ENCODE results near the gene JAML.

DNA sequence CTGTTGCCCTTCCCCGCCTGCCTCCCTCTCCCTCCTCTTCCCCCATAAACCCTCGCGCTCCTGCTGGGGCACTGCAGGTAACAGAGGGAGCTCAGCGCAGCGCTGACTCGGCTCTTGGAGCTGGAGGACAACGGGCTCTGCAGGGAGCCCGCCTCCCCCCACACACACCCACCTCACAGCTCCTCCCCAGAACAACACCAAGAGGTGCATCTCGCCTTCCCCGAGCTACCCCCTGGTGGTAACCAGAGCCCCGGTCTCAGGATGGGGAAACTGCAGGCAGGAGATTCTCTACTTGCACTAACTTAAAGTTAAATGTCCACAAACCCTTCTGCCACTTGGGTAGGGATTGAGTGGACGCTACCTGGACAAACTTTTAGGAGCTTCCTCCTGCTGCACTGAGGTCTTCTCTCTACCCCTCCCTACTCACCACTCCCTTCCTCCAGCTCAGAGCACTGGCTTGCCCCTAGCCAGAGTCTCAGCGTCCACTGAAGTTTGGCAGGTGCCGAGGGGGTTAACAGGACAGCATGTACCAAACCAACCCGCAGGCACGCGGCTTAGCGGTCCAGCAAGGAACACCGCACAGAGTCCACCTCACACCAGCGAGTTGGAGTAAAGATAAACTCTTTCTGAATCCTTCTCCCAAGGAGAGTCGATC lies 68.2 kb downstream of the JAML start:
- TF ChIP-seq POLR2A (IDR thresholded peaks at IDR 0.05) = no peak
- TF ChIP-seq, protein P1, sequence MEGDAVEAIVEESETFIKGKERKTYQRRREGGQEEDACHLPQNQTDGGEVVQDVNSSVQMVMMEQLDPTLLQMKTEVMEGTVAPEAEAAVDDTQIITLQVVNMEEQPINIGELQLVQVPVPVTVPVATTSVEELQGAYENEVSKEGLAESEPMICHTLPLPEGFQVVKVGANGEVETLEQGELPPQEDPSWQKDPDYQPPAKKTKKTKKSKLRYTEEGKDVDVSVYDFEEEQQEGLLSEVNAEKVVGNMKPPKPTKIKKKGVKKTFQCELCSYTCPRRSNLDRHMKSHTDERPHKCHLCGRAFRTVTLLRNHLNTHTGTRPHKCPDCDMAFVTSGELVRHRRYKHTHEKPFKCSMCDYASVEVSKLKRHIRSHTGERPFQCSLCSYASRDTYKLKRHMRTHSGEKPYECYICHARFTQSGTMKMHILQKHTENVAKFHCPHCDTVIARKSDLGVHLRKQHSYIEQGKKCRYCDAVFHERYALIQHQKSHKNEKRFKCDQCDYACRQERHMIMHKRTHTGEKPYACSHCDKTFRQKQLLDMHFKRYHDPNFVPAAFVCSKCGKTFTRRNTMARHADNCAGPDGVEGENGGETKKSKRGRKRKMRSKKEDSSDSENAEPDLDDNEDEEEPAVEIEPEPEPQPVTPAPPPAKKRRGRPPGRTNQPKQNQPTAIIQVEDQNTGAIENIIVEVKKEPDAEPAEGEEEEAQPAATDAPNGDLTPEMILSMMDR (IDR thresholded peaks at IDR 0.05) = no peak
- TF ChIP-seq POLR2AphosphoS5 (IDR thresholded peaks at IDR 0.05) = no peak
- no peak for TF ChIP-seq EP300 (IDR thresholded peaks at IDR 0.05)

Measured in sigmoid colon (tissue), 4 donors.